GM15510 (cell line): ENCODE data around the gene CEP135.

ENCODE experiments used
- POLR2A ChIP-seq: IDR thresholded peaks from 3 replicates; pipeline ENCODE4 v1.6.1; 2011; ENCODE audit warnings: borderline replicate concordance; ENCODE audit not compliant: insufficient read length; ENCODE audit errors: extremely low read depth

Gene CEP135

DNA sequence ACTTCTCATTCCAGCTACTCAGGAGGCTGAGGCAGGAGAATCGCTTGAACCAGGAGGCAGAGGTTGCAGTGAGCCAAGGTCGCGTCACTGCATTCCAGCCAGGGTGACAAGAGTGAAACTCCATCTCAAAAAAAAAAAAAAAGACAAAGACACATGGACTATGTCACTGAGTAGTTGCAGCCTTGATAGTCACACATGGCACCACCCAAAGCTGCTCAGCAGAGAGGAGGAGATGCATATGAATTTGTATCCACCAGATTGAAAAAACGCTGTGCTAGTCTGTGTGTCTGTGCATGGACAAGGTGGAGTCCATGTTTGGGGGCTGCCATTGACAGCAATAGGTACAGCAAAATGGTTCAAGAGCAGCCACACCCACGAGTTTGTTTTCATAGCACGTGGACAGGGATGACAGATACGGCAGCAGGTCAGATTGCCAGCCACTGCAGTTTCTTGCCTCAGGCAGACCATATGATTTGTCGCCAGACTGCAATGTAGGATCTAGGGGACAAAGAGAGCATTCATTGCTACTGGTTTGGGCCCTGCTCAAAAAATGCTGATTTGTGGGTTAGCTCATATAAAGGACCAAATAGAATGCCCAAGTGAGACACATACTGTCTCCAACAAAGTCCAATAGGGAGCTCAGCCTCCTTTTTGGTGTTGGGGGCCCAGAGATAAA is 89.9 kb downstream of the CEP135 start:
- no peak for TF ChIP-seq POLR2A

DNA sequence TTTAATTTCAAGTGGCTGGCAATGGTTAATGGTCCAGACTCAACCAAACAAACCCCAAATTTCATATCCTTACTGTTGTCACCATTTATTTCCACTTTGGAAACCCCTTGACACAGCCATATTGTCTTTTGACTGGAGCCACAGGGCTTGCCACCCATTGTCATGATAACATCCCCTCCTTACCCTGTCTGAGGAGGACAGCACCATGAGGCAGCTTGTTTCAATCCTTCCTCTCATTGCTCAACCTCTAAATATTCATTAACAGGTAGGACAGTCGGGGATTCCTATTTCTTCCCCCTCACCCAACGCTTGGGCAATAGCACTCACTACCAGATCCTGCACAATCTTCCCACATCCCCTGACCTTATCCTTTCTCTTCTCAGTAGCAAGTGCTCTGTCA is 92.1 kb downstream of the CEP135 start:
- no peak for TF ChIP-seq POLR2A

DNA sequence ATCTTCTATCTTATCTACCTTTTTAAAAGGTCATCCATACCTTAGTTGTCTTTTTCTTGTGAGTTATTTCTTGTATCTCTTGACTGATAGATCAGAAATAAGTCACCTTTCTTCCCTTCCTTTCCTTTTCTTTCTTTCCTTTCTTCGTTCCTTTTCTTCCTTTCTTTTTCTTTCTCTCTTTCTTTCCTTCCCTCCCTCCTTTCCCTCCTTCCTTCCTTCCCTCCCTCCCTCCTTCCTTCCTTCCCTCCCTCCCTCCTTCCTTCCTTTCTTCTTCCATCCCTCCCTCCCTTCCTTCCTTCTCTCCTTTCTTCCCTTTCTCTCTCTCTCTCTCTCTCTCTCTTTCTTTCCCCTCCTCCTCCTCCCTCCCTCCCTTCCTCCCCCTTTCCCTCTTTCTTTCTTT is 93.5 kb downstream of the CEP135 start:
- TF ChIP-seq POLR2A: no peak

- no peak for TF ChIP-seq POLR2A
Observed at GRCh38 chr4:56048383-56048701, 99.6 kb downstream of the CEP135 start.

DNA sequence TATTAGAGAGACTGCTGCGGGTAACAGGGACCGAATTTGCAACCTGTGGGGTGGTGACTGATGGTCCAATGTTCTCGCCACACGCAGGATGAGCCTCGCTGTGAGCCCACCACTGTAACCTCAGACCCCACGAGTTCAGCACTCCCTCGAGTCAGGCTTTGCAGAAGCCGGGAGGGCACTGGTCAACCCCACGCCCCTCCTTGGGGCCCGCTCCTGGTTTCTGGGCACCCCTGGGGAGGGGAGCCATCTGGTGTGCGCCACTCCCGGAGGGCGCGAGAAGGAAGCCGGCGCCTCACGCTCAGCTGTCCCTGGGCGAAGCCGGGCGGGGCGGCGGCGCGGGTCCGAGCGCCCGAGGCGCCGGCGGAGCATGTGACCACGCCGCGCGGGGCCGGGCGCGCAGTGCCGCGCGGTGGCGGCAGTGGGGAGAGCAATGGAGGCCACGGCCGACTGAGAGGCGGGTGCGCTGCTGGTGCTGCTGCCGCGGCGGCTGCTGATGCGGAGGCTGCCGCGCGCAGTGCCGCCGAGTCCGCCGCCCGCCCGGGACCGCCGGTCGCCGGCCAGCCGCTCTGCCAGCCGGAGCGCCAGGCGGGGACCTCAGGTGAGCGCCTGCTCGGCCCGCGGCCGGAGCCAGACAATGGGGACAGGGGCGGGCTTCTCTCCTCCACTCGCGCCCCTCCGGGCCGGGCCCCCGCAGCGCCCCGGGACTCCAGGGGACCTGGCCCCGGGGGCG is 100.1 kb downstream of the CEP135 start:
- TF ChIP-seq POLR2A: no peak

- TF ChIP-seq POLR2A: no peak
Observed at GRCh38 chr4:56050625-56051024, 101.9 kb downstream of the CEP135 start.

- TF ChIP-seq POLR2A: no peak
Observed at GRCh38 chr4:56051029-56051709, 102.4 kb downstream of the CEP135 start.

DNA sequence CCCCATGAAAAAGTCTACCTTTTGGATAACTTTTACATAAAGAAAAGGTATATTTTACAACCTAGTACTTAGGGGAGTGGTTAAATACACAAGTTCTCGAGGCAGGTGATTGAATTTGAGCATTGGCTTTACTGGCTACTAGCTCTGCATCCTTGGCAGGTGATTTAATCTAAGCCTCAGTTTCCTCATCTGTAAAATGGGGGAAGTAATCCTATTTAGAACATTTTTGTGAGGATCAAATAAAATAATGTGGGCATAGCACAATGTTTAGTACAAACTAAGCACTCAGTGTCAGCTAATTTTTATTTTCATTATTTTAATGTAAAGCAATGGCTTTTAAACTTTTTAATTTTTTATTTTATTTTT is 102.9 kb downstream of the CEP135 start:
- TF ChIP-seq POLR2A: no peak

DNA sequence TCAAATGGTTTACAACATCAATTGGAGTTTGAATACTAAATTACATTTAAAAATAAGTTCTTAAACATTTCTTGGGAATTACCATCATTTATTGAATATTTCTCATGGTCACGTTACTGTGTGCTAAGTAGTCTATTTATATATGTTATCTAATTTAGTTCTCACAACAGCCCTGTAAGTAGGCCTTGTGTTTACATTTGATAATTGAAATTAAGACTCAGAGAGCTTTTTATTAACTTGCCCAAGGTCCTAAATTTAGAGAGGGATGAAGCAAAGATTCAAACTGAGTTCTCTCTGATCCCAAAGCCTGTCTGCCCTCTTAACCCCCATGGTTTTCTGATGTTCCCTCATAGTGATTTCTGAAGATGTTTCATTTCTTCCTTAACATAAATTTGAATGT is 103.7 kb downstream of the CEP135 start:
- TF ChIP-seq POLR2A: no peak

DNA sequence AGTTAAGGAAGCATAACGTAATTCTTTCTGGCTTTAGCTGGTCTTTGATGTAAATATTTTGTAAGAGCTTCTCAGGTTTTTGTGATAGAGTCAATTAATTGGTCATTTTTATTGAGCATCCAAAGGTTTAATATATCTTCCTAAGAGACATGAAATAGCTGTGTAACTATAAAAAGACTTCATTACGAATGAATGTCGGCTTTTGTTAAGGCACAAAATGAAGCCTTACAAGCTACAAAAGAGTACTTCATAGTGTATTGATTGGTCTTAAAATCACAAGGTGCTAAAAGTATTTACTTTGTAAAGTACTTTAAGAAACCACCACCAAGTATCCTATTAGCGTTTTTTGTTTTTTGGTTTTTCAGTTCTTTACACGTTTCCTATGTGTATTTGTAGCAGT is 104.2 kb downstream of the CEP135 start:
- TF ChIP-seq POLR2A: no peak

DNA sequence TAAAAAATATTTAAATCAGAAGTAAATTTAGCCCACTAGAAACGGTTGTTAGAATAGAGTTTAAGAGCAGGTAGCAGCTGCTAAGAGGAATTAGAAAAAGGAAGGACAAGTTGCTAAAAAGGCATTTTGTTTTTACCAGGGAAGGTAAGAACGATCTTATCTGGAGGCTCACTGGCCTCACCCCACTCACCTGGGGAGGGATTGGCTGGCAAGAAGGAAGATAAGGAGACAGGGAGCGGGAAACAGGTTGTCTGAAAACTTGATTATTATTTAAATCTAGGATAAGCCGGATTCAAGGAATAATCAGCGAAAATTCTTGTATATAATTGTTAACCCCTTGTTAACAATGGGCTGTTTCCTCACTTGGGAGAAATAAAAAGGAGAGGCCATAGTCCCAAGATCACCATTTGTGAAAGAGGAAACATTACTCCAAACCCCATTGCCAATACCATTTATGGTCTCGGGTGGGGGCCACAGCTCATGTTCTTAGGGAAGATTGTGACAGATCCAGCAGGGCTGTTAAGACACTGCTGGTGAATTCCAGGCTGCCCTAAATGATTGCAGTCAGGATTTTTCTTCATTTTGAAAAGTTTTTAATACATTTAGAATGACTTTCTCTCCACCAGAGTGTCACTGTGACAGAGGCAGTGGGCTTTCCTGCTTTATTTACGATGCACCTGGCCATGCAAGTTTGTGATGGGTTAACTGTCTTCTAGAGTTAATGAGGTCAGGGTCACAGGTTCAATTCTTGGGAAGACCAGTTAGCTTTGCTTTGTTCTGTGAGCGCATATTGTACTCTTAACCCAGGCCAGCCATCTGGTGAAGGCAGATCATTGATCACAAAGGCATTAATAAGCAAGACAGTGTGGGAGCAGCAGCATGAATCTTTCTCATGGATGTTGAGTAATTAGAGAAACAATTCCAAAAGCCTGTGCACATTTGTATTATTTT is 106.6 kb downstream of the CEP135 start:
- TF ChIP-seq POLR2A: no peak

DNA sequence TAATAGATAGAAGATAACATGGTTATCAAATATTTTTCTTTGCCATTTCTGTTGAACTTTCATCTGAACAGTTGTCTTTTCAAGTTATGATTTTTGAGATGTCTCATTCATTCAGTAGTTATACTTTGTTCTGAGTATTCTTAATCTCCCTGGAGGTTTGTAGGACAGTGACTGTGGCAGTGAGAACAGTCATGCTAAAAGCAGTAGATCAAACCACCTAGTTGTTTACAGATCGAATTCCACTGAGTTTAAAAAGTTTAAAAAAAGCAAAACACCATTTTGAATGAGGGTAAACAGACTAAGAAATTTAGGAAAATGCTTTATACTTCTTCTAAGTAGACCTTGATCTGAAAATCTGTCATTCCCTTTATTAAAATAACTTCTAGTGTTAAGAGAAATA is 107.2 kb downstream of the CEP135 start:
- TF ChIP-seq POLR2A: no peak

DNA sequence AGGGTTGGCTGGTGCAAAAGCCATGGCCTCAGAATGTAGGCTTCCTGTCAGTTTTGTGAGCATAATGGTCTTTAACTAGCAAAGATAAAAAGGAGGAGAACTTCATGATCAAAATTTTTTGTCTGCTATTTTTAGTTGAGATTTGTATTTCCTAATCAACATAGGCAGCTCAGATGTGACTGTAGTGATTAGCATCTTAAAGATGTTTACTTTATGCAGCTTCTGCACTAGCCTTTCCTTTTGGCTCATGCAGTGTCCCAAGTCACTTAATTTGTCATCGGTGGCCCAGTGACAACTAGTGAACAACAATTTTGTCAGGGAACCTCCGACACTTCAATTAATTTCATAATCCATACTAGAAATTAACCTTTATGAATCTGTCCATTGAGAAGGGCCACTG is 109.8 kb downstream of the CEP135 start:
- TF ChIP-seq POLR2A: no peak

DNA sequence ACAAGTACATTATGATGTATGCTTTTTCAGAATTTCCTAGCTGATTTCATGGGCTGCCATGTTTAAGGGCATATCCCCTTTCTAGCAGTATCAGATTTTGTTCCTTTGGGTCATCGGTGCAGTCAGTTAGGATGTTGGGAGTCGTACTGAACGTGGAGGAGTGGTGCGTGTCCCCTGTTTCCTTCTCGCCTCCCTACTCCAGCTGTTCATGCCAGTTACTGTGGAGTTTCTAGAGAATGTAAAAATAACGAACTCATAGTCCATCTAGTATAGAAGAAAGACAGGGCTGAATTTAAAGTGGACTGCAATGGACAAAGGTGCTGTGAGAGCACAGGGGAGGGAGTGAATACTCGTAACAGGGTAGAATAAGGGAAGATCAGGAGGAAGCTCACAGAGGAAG is 111.3 kb downstream of the CEP135 start:
- TF ChIP-seq POLR2A: no peak

- no peak for TF ChIP-seq POLR2A
Observed at GRCh38 chr4:56062106-56062505, 113.4 kb downstream of the CEP135 start.
